Measurements from ENCODE around the gene UBALD2.
A peak's percentile ranks its signal among the peaks of the same experiment; 100 is the strongest.
"Not testable (repeated sequence)": the region's sequence is repeated elsewhere in the genome, so short reads cannot be mapped to it uniquely, and the experiment has no call there.

Gene UBALD2

DNA sequence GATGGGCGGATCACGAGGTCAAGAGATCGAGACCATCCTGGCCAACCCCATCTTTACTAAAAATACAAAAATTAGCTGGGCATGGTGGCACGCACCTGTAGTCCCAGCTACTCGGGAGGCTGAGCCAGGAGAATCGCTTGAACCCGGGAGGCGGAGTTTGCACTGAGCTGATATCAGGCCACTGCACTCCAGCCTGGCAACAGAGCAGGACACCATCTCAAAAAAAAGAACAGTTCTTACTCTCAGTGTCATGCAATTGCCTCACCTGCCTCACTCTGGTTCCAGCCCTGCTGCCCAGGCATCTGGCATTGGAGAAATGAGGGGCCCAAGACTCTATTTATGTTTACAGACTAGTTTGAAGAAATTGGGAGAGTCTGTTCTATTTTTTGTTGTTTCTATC lies 20.4 kb upstream of the UBALD2 start:
- H3K9ac ChIP-seq (ENCODE audit: low read length in 5 of 5); H3K27ac ChIP-seq (ENCODE audit: low read depth, low read length); H3K36me3 ChIP-seq (ENCODE audit: control insufficient read depth in 5 of 5, insufficient read depth in 5 of 5, low read length in 5 of 5); H3K4me3 ChIP-seq (ENCODE audit: low read depth in 1 of 5, low read length in 5 of 5); H3K9me3 ChIP-seq (ENCODE audit: control insufficient read depth in 5 of 5, low read length in 5 of 5); H3K27me3 ChIP-seq (ENCODE audit: control insufficient read depth in 5 of 5, insufficient read depth in 4 of 5, low read length in 5 of 5): not testable (repeated sequence)
- H3K4me1 ChIP-seq (ENCODE audit: control insufficient read depth in 5 of 5, insufficient read depth in 5 of 5, low read length in 5 of 5), result peaks cover 7 to 77% (median 58%) of the 10 kb centered on the region in 5 donors

DNA sequence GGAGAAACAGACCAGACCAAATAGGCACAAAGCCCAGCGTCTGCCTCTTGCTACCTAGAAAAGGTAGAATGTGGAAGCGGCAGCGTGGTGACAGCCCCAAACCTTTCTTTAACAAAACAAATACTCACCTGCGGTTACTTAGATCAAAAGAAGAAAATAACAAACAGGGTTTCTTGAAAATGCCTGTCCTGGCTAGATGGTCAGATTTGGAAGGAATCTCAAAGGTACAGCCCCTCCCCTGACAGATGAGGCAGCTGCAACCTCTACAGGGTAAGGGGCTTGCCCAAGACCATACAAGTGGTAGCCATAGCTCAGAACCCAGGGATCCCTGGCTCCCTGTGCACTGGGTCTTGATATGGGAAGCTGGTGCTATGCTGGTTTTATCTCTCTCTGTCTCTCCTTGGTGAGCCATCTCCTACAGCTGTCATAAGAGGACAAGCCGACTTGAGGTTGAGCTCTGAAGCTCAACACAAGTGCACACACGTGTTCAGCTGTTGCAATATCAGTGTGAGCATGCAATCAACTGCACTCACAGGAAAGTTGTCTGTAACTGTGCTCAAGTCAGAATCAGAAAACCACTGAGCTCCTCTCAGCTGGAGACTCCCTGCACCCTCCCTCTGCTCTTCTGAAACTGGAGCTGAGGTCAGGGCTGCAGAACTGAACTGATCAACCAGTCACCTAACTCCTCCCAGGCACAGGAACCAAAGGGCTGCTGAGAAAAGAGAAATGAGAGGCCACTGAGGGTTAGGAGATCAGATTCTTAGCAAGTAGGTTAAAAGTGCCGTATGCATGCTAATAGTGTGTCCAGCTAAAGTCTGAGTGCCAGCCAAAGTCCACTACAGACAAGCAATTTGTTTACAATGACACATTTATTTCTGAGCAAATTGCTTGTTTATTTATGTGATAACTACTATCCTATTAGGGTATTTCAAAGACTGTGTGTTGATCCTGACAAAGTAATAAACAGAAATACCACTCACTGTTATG lies 18.8 kb upstream of the UBALD2 start:
- Histone ChIP-seq H3K9ac (ENCODE audit: low read length in 5 of 5) (no peak overlapping the region), H3K4me1 (ENCODE audit: control insufficient read depth in 5 of 5, insufficient read depth in 5 of 5, low read length in 5 of 5) (peaks cover 9 to 81% (median 60%) of the 10 kb centered on the region in 5 donors), H3K27ac (ENCODE audit: low read depth, low read length) (peak overlapping the region; percentile 71), H3K36me3 (ENCODE audit: control insufficient read depth in 5 of 5, insufficient read depth in 5 of 5, low read length in 5 of 5) (no peaks in the 10 kb centered on the region), H3K4me3 (ENCODE audit: low read depth in 1 of 5, low read length in 5 of 5) (peak overlapping the region in 2 of 5 donors; percentile 8 to 33), H3K9me3 (ENCODE audit: control insufficient read depth in 5 of 5, low read length in 5 of 5) (no peaks in the 10 kb centered on the region), H3K27me3 (ENCODE audit: control insufficient read depth in 5 of 5, insufficient read depth in 4 of 5, low read length in 5 of 5) (no peaks in the 10 kb centered on the region)

DNA sequence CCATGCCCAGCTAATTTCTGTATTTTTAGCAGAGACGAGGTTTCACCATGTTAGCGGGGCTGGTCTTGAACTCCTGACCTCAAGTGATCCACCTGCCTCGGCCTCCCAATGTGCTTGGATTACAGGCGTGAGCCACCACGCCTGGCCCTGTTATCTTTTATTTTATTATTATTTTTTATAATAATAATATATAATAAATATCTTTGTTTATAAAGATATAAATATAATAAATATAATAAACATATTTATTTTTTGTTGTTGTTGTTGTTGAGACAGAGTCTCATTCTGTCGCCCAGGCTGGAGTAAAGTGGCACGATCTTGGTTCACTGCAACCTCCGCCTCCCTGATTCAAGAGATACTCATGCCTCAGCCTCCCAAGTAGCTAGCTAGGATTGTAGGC lies 17.8 kb upstream of the UBALD2 start:
- Histone ChIP-seq H3K27ac (ENCODE audit: low read depth, low read length) (peak overlapping the region; percentile 71), H3K27me3 (ENCODE audit: control insufficient read depth in 5 of 5, insufficient read depth in 4 of 5, low read length in 5 of 5) (no peaks in the 10 kb centered on the region), H3K4me1 (ENCODE audit: control insufficient read depth in 5 of 5, insufficient read depth in 5 of 5, low read length in 5 of 5) (peaks cover 15 to 81% (median 59%) of the 10 kb centered on the region in 5 donors), H3K9me3 (ENCODE audit: control insufficient read depth in 5 of 5, low read length in 5 of 5) (no peaks in the 10 kb centered on the region), H3K4me3 (ENCODE audit: low read depth in 1 of 5, low read length in 5 of 5) (no peak overlapping the region), H3K9ac (ENCODE audit: low read length in 5 of 5) (no peak overlapping the region), H3K36me3 (ENCODE audit: control insufficient read depth in 5 of 5, insufficient read depth in 5 of 5, low read length in 5 of 5) (no peaks in the 10 kb centered on the region)

DNA sequence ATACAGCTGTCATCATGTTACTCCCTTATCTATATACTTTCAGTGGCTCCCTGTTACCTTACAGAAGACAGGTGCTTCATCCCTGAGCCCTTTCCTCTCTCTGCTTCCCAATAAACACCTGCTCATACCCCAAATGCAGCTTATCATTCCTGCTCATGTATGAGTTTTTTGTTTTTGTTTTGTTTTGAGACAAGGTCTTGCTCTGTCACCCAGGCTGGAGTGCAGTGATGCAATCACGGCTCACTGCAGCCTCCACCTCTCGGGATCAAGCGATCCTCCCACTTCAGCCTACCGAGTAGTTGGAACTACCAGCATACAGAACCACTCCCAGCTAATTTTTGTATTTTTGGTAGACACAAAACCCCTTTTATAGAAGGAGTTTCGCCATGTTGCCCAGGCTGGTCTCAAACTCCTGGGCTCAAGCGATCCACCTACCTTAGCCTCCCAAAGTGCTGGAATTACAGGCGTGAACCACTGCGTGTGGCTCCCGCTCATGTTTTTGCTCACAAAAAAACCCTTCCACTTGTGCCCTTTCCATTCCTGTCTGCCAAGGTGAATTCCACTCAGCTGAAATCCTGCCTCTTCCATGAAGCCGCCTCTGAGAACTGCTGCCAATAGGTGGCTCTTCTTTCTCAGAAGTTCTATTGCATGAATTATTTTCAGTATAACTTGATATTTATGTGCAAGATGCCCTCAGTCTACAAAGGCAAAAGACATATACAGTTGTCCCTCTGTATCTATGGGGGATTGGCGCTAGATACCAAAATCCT lies 16.9 kb upstream of the UBALD2 start:
- Histone ChIP-seq H3K27me3 (ENCODE audit: control insufficient read depth in 5 of 5, insufficient read depth in 4 of 5, low read length in 5 of 5) (no peaks in the 10 kb centered on the region), H3K36me3 (ENCODE audit: control insufficient read depth in 5 of 5, insufficient read depth in 5 of 5, low read length in 5 of 5) (no peaks in the 10 kb centered on the region), H3K9me3 (ENCODE audit: control insufficient read depth in 5 of 5, low read length in 5 of 5) (no peaks in the 10 kb centered on the region), H3K27ac (ENCODE audit: low read depth, low read length) (peak overlapping the region; percentile 30), H3K4me1 (ENCODE audit: control insufficient read depth in 5 of 5, insufficient read depth in 5 of 5, low read length in 5 of 5) (peaks cover 17 to 81% (median 63%) of the 10 kb centered on the region in 5 donors), H3K4me3 (ENCODE audit: low read depth in 1 of 5, low read length in 5 of 5) (no peak overlapping the region), H3K9ac (ENCODE audit: low read length in 5 of 5) (no peak overlapping the region)

GRCh38 chr17:76250141-76250540 lies 15.0 kb upstream of the UBALD2 start:
- no peaks in the 10 kb centered on the region for H3K27me3 ChIP-seq (ENCODE audit: control insufficient read depth in 5 of 5, insufficient read depth in 4 of 5, low read length in 5 of 5)
- no peak overlapping the region for H3K4me3 ChIP-seq (ENCODE audit: low read depth in 1 of 5, low read length in 5 of 5)
- H3K36me3 ChIP-seq (ENCODE audit: control insufficient read depth in 5 of 5, insufficient read depth in 5 of 5, low read length in 5 of 5), result no peaks in the 10 kb centered on the region
- H3K9me3 ChIP-seq (ENCODE audit: control insufficient read depth in 5 of 5, low read length in 5 of 5), result no peaks in the 10 kb centered on the region
- H3K27ac ChIP-seq (ENCODE audit: low read depth, low read length), result no peak overlapping the region
- peaks cover 10 to 64% (median 50%) of the 10 kb centered on the region in 5 donors for H3K4me1 ChIP-seq (ENCODE audit: control insufficient read depth in 5 of 5, insufficient read depth in 5 of 5, low read length in 5 of 5)
- H3K9ac ChIP-seq (ENCODE audit: low read length in 5 of 5), result no peak overlapping the region

GRCh38 chr17:76251478-76252039 lies 13.6 kb upstream of the UBALD2 start:
- Histone ChIP-seq H3K36me3 (ENCODE audit: control insufficient read depth in 5 of 5, insufficient read depth in 5 of 5, low read length in 5 of 5) (no peaks in the 10 kb centered on the region), H3K4me3 (ENCODE audit: low read depth in 1 of 5, low read length in 5 of 5) (peak overlapping the region in 1 of 5 donors; percentile 18), H3K9me3 (ENCODE audit: control insufficient read depth in 5 of 5, low read length in 5 of 5) (no peaks in the 10 kb centered on the region), H3K4me1 (ENCODE audit: control insufficient read depth in 5 of 5, insufficient read depth in 5 of 5, low read length in 5 of 5) (peaks cover 10 to 51% (median 41%) of the 10 kb centered on the region in 5 donors), H3K27me3 (ENCODE audit: control insufficient read depth in 5 of 5, insufficient read depth in 4 of 5, low read length in 5 of 5) (no peaks in the 10 kb centered on the region), H3K9ac (ENCODE audit: low read length in 5 of 5) (no peak overlapping the region), H3K27ac (ENCODE audit: low read depth, low read length) (peak overlapping the region; percentile 93)

GRCh38 chr17:76252040-76252954 lies 12.9 kb upstream of the UBALD2 start:
- Histone ChIP-seq H3K4me1 (ENCODE audit: control insufficient read depth in 5 of 5, insufficient read depth in 5 of 5, low read length in 5 of 5) (peaks cover 10 to 45% (median 35%) of the 10 kb centered on the region in 5 donors), H3K9ac (ENCODE audit: low read length in 5 of 5) (peak overlapping the region in 3 of 5 donors; percentile 14 to 68 (median 36)), H3K36me3 (ENCODE audit: control insufficient read depth in 5 of 5, insufficient read depth in 5 of 5, low read length in 5 of 5) (no peaks in the 10 kb centered on the region), H3K9me3 (ENCODE audit: control insufficient read depth in 5 of 5, low read length in 5 of 5) (no peaks in the 10 kb centered on the region), H3K27ac (ENCODE audit: low read depth, low read length) (peak overlapping the region; percentile 93), H3K4me3 (ENCODE audit: low read depth in 1 of 5, low read length in 5 of 5) (peak overlapping the region in 1 of 5 donors; percentile 18), H3K27me3 (ENCODE audit: control insufficient read depth in 5 of 5, insufficient read depth in 4 of 5, low read length in 5 of 5) (no peaks in the 10 kb centered on the region)

GRCh38 chr17:76252967-76253766 lies 12.0 kb upstream of the UBALD2 start:
- H3K9ac ChIP-seq (ENCODE audit: low read length in 5 of 5), result peak overlapping the region in 2 of 5 donors; percentile 7 to 55
- not testable (repeated sequence) for H3K4me3 ChIP-seq (ENCODE audit: low read depth in 1 of 5, low read length in 5 of 5); H3K36me3 ChIP-seq (ENCODE audit: control insufficient read depth in 5 of 5, insufficient read depth in 5 of 5, low read length in 5 of 5); H3K27me3 ChIP-seq (ENCODE audit: control insufficient read depth in 5 of 5, insufficient read depth in 4 of 5, low read length in 5 of 5); H3K9me3 ChIP-seq (ENCODE audit: control insufficient read depth in 5 of 5, low read length in 5 of 5)
- peak overlapping the region; percentile 93 for H3K27ac ChIP-seq (ENCODE audit: low read depth, low read length)
- H3K4me1 ChIP-seq (ENCODE audit: control insufficient read depth in 5 of 5, insufficient read depth in 5 of 5, low read length in 5 of 5), result peaks cover 10 to 37% (median 31%) of the 10 kb centered on the region in 5 donors

Measured in subcutaneous abdominal adipose tissue (tissue), 5 donors.